ENCODE results near the gene MAGI2.
"Not testable (repeated sequence)": the region's sequence is repeated elsewhere in the genome, so short reads cannot be mapped to it uniquely, and the experiment has no call there.

Gene MAGI2

DNA sequence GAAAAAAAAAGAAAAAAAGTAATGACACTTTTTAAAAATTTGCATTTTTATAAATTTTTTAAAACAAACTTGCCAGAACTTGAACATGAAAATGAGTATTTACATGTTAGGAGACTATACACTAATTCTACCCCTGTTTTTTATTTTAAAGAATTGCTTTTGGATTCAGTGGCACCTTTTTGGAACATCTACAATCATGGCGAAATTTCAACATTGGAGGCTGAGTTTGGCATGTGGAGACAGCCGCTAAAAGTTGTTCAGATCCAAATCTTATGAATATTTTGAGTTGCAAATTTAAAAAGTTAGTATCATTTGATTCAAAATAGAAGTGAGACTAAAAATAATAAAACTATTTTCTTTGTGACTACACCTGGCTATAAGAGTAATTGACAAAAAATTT lies 804.2 kb downstream of the MAGI2 start:
- DNase-seq (ENCODE audit: low read depth in 2 of 2): no peak

- DNase-seq (ENCODE audit: low read depth in 2 of 2): no peak
Observed at GRCh38 chr7:78642751-78643150, 810.7 kb downstream of the MAGI2 start.

DNA sequence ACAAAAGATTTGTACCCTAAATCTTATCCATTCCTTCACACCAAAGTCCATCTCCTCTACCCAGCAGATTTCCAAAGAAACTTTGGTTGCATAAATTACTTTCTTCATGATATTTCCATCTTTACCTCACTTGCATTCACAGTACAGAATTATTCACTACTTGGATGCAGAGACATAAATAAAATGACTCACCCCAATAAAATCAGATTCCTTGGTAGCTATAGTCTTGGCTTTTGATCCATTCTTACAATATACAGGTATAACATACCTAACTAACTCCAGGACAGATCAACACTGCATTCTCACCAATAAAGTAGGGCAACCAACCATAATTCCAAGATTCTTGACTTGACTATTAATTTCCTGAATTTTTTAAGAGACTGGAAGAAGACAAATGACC lies 815.1 kb downstream of the MAGI2 start:
- no peak for DNase-seq (ENCODE audit: low read depth in 2 of 2)

- DNase-seq (ENCODE audit: low read depth in 2 of 2): no peak
Observed at GRCh38 chr7:78636727-78637126, 816.7 kb downstream of the MAGI2 start.

DNA sequence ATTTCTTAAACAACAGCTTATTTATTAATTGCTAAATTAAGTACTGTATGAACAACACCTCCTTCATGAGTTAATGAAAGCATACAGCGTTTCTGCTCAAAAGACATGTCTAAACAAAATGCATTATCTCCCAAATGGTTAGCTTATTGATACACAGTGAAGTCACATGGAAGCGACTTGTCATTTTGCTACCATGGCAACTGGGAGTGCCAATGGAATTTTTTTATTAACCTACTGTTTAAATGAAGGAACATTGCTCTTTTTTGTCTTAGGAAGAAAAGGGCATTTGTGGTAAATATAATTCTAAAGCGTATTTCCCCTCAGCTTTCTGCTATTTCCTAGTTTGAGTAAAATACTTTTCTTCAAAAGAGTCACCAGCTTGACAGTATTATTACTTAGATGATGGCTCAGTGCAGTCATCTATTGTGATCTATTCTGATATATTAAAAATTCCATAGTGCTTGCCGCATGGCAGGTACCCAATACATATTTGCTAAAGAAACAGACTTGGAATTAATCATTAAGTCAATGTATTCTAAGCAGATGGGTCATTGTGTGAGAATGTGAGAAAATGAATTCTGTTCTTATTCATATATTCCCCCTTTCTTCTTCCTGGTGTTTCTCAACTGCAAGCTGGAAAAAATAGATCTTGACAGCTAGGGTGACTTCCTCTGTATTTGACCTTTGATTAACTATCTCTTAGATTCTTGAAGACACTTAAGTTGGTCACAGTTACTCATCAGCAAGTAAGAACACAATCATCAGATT lies 818.3 kb downstream of the MAGI2 start:
- no peak for DNase-seq (ENCODE audit: low read depth in 2 of 2)

- DNase-seq (ENCODE audit: low read depth in 2 of 2): no peak
Observed at GRCh38 chr7:78634093-78634492, 819.4 kb downstream of the MAGI2 start.

DNA sequence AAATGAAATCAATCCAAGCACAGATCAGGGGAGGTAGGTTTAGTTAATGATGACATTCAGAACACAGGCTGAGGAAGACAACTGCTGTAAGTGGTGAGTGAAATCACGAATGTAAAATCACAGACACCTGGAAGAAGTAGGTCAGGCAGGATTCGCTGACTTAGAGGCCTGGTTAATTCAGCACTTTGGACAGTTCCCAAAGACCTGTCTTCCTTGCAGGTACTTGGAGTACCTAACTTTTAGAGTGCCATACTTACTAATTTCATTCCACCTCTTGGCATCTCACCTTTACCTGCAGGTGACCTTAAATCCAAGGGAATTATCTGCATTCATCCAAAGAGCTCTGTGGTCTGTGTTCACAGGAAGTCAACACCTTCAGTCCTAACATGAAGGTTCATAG lies 832.5 kb downstream of the MAGI2 start:
- DNase-seq (ENCODE audit: low read depth in 2 of 2): no peak

DNA sequence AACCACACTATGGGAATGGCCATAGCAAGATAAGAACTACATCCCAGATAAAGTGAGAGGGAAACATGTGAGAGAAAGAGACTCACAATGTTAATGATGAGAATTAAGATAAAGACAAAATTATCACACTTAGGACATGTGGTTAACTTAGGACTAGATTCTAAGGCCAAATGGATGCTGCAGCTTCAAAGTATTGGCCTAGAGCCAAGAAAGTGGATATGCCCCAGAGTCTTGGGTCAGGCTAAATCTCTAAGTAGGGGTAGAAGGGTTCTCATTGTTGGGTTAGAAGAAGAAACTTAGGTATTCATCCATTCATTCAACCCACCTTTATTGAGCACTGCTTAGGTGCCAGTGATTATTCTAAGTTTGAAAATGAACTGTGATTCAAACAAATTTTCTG lies 836.9 kb downstream of the MAGI2 start:
- no peak for DNase-seq (ENCODE audit: low read depth in 2 of 2)

DNA sequence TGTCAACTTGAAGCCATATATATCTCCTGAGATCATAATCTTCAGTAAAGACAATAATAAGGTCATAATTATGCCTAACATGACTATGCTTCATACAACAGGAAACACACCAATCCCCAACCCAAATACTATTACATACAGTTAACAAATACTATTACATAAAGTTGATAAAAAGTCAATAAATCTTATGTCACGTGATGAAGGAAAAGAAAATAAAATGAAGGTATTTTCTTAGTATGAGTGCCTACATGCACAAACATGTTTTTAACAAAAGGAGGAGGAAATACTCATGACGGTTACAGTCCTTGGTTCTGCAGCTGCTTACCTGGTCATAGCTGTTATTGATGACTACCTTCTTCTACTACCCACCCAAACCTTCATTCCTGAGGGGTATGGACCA lies 844.2 kb downstream of the MAGI2 start:
- DNase-seq (ENCODE audit: low read depth in 2 of 2): no peak

DNA sequence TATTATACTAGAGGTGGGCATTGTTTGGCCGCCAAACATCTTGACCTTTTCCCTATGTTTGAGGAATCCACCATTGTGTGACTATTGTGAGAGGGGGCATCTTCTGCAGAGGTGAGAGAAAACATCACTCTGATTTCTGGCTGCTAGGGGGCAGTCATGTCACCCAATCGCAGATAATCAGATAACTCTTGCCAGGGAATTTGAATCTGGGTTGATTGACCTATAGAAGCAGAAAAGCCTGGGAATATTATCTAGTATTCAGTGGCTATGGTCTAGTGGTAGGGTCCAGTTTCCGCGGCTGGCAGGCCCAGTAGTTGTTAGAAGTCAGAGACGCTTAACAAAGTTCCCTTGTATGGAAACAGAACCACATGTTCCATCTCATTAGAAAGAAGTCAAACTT lies 846.4 kb downstream of the MAGI2 start:
- DNase-seq (ENCODE audit: low read depth in 2 of 2): no peak

DNA sequence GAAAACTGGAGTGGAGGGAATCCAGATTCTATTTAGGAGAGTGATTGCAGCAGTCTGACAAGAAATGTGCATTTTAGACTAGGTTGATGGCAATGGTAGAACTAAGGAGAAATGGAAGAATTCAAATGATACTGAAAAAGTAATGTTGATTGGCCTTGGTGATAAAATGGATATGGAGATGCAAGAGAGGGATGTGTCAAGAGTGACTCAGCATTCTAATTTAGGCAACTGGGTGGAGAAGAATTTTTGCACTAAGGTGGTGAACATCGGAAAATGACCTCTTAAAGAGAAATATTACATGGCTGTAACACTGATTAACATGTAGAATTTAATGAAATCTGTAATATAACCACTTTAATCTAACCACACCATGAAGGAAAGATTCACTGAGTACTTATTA lies 848.3 kb downstream of the MAGI2 start:
- no peak for DNase-seq (ENCODE audit: low read depth in 2 of 2)

GRCh38 chr7:78601728-78602127 lies 851.7 kb downstream of the MAGI2 start:
- DNase-seq (ENCODE audit: low read depth in 2 of 2): no peak

GRCh38 chr7:78594156-78594555 lies 859.3 kb downstream of the MAGI2 start:
- DNase-seq (ENCODE audit: low read depth in 2 of 2): no peak

- no peak for DNase-seq (ENCODE audit: low read depth in 2 of 2)
Observed at GRCh38 chr7:78588393-78588792, 865.1 kb downstream of the MAGI2 start.

DNA sequence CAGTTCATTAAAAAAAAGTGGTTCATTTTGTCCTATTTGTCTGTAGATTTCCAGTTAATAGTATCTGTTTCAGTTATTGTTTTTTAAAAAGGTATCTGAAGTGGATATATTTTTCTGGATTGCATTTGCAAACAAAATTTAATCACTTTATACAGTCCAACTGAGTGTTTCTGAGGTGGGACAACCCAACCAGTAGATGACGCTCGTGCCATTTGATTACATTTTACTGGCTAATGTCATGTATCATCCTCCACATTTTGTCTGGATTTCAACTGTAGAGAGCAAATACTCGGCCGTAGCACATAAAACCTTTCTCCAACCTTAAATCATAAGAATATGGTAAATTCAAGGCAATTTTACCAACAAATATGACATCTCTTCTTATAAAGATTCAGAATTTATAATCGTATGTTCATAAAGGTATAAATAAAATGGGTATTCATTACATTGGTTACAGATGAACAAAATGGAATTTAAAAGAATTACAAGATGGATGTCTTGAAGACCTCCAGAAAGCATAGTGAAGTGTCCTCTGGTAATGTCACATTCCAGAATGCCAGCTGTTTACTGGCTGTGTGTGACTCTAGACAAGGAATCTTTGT lies 865.9 kb downstream of the MAGI2 start:
- no peak for DNase-seq (ENCODE audit: low read depth in 2 of 2)

DNA sequence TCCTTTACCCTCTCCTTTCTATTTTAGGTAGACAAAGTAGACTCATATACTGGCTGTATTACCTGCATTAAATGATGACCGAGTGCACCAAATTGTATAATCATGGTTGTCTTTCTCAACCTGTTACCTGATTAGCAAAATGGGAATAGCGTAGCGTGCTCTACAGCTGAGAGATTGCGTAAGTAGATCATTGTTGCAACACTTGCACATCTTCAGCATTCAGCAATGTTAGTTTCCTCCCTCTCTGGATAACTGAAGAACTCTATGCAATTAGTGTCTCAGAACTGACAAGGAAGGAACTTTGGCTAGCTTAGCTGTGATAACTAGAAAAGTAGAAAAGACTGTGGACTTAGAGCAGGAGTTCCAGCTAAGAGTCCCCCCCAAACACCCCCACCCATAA lies 867.5 kb downstream of the MAGI2 start:
- DNase-seq (ENCODE audit: low read depth in 2 of 2): no peak

GRCh38 chr7:78578686-78579085 lies 874.8 kb downstream of the MAGI2 start:
- no peak for DNase-seq (ENCODE audit: low read depth in 2 of 2)

DNA sequence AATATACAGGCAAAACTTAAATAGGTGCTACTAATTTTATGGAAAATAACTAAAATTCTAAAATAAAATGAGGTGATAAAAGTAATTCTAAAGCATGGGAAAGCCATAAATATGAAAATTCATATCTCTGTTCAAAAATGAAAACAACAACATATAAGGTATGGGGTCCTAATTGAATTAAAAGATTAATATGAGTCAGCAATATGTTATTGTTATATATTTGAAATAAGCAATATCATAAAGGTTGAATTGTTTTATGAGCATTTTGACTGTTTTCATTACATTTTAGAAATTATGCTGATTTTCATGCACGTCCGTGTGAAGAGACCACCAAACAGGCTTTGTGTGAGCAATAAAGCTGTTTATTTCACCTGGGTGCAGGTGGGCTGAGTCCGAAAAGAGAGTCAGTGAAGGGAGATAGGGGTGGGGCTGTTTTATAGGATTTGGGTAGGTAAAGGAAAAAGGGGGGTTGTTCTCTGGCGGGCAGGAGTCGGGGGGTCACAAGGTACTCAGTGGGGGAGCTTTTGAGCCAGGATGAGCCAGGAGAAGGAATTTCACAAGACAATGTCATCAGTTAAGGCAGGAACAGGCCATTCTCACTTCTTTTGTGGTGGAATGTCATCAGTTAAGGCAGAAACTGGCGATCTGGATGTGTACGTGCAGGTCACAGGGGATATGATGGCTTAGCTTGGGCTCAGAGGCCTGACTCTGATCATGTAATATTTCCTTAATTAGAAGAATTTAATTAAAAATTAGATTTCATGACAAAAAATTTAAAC lies 876.1 kb downstream of the MAGI2 start:
- DNase-seq (ENCODE audit: low read depth in 2 of 2): not testable (repeated sequence)

DNA sequence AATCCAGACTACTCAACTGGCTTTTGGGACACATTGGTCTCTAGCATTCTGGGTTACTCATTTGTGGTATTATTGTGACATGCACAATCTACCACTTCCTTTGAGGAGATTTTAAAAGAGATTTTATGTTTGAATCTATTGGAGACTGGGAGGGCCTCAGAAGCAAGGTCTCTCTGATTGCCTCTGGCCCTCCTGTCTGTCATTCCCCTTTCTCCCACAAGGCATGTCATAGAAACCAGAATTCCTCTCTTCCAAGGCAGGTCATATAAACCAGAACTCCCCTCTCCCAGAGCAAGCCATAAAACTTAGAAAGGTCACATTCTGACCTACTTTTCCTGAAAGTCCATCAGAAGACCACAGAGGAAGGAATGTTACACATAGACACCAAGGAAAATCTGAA lies 877.2 kb downstream of the MAGI2 start:
- no peak for DNase-seq (ENCODE audit: low read depth in 2 of 2)

DNA sequence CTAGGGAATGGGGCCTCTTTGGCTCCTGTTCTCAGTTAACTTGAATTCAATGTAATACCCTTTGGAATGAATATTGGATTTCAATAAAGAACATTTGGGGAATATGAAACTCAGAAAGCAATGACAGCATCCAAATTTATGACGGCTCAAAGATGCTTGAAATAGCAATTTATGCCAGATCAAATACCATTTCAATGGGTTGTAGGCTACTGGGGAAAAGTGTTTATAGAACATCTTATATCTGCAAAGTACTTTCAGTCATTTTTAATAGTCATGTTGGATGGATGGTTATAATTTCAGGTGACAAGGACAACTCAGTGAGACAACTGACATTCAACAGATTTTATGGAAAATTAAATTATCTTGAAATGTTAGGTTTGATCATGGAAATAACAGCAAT lies 882.2 kb downstream of the MAGI2 start:
- no peak for DNase-seq (ENCODE audit: low read depth in 2 of 2)

DNA sequence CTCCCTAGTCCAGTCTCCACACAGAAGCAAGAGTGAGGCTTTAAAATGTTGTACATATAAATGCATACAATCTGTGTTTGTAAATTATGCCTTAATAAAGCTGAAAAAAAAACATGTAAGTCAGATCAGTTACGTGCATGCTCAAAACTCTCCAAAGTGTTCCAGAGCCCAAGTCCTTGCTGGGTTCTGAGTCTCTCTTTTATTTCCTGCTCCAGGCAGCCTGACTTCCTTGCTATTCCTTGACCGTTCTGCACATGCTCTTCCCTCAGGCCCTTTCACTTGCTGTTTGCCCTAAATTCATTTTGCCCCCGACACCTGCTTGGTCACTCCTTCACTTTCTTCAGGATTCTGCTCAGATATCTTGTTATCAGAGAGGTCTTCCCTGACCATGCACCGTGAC lies 884.8 kb downstream of the MAGI2 start:
- DNase-seq (ENCODE audit: low read depth in 2 of 2): no peak

- DNase-seq (ENCODE audit: low read depth in 2 of 2): no peak
Observed at GRCh38 chr7:78567836-78568235, 885.6 kb downstream of the MAGI2 start.

GRCh38 chr7:78565784-78566183 lies 887.7 kb downstream of the MAGI2 start:
- DNase-seq (ENCODE audit: low read depth in 2 of 2): no peak
